Coronary artery (tissue), 2 donors: ENCODE measurements around the gene CTSS.

Source experiments
- DNase-seq: peaks from one replicate; pipeline ENCODE4 v3.0.0-alpha.2; 2017; ENCODE audit warnings: low spot score
- H3K27ac ChIP-seq, 2 donors: fragments of 200-600 bp; sonication (generic); one replicate each; pipeline ENCODE4 v1.5.1; 2016 to 2019
- H3K4me3 ChIP-seq: fragments of 200-600 bp; sonication (generic); 2 replicates; pipeline ENCODE4 v1.5.1; 2016; ENCODE audit warnings: mild to moderate bottlenecking, moderate library complexity
- CTCF ChIP-seq: fragments of 200-600 bp; sonication (generic); IDR thresholded peaks from one replicate; pipeline ENCODE4 v1.5.1; 2019; ENCODE audit warnings: antibody characterized with exemption

Gene CTSS

DNA sequence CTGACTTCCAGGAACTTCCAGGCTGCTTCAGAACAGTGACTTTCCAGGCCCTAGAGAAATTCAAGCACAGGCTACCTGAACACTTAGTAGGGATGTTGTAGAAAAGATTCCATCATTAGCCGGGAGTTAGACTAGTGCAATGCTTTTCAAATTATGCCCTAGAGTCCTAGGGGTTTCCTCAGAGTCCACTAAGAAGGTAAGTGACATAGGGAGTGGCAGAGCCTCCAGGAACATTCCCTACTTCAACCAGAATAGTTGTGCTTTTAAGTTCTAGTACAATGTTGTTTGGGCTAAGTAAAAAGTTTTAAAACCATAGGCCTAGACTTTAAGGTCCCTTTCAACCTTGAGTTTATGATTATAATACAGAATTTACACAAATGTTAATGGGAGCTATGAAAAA is 59.5 kb downstream of the CTSS start:
- TF ChIP-seq CTCF = no peak
- Histone ChIP-seq H3K27ac (no peak overlapping the region), H3K4me3 (no peak overlapping the region)
- no peak for DNase-seq

GRCh38 chr1:150703427-150703826 is 62.2 kb downstream of the CTSS start:
- no peak for DNase-seq
- TF ChIP-seq CTCF = no peak
- no peak overlapping the region for H3K27ac ChIP-seq
- H3K4me3 ChIP-seq = no peak overlapping the region

DNA sequence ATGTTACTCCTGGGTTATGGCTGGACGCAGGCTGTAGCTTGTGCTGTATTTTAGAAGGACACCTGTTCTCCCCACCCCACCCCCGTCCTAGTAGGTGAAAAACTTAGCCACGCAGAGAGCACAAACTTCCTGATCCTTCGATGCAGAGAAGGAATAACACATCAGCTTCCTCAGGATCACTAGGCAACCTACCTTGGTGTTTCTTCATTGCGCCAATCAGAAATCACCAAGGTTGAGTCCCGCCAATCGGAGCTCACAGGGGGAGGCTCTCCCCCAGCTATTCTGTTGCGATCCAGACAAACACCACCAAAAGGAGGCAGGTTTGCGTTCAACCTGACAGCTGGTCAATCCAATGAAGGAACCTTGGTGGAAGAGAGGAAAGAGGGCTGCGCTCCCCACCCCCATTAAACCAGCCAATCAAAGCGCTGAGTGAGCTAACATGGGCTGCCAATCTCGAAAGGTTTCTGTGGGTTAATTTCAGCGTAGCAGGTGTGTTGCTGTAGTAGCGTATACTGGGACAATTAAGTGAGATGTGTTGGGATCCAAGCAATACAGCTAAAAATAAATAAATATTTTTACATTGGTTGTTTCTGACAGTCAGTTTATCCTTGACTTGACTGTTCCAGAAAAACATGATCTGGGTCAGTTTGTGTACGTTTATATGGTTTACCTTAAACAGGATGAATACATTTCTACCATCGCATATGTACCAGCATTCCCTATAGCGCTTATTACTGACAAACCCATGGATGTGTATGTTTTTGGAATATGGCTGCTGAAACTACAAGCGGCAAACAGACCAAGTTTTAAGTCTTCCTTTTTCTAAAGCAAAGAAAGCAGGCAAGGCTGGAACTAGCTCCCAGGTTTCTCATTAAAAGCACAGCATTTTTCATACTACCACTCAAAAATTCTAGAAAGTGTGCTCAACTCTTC is 68.3 kb downstream of the CTSS start, which contains the start of gene GOLPH3L:
TSS of gene GOLPH3L (minus strand) at position 160 of the 933 bp plus-strand sequence. CDS start 2,316 bp downstream, outside the sequence.
- DNase-seq = peak; percentile 97
- TF ChIP-seq CTCF = no peak
- peak within 1 kb of the TSS; percentile 58 to 62 for H3K27ac ChIP-seq
- peak within 1 kb of the TSS; percentile 74 for H3K4me3 ChIP-seq

GRCh38 chr1:150696590-150696989 is 69.0 kb downstream of the CTSS start:
- Histone ChIP-seq H3K27ac (peak overlapping the region; percentile 56 to 62), H3K4me3 (peak overlapping the region; percentile 74)
- no peak for TF ChIP-seq CTCF
- DNase-seq = no peak

- DNase-seq = no peak
- Histone ChIP-seq H3K27ac (no peak overlapping the region), H3K4me3 (peak overlapping the region; percentile 74)
- no peak for TF ChIP-seq CTCF
Observed at GRCh38 chr1:150696162-150696561, 69.4 kb downstream of the CTSS start.

- Histone ChIP-seq H3K4me3 (no peak overlapping the region), H3K27ac (no peak overlapping the region)
- TF ChIP-seq CTCF = no peak
- DNase-seq = no peak
Observed at GRCh38 chr1:150695561-150695960, 70.0 kb downstream of the CTSS start.

DNA sequence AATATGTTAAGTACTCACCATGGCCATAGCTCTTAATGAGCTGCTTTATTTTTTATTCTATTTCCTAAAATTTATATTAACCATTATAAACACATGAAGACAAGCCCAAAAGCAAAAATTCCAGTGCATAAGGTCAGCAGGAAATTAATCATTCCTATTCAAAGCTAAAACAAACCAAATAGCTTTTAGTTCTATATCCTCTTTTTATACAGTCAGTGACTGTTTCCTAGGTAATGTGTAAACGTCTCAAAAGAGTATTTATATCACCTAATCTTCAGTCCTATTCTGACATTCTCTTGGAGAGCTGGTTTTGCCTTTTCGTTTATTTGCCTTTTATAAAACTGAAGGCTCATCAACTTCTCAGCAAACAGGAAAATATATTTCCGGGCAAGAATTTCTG is 72.9 kb downstream of the CTSS start:
- Histone ChIP-seq H3K4me3 (no peak overlapping the region), H3K27ac (no peak overlapping the region)
- no peak for DNase-seq
- TF ChIP-seq CTCF = no peak
